Glutamatergic neuron (in vitro differentiated cells): Measurements from ENCODE around the gene TCHP. TPM values are rescaled to one million over a fixed set of nuclear protein-coding genes. Genes with fewer than 3 reads are reported as not detected.

Source experiments
- DNase-seq: peaks from one replicate; pipeline ENCODE4 v3.0.0; 2022
- H3K27ac Mint-ChIP-seq: one replicate; pipeline ENCODE4 v1.8.0; 2020; ENCODE audit warnings: mild to moderate bottlenecking, mixed read lengths, inconsistent platforms; ENCODE audit not compliant: unreplicated experiment
- H3K27me3 Mint-ChIP-seq: one replicate; pipeline ENCODE4 v1.8.0; 2020; ENCODE audit warnings: mild to moderate bottlenecking, moderate library complexity, mixed read lengths, inconsistent platforms; ENCODE audit not compliant: unreplicated experiment
- H3K36me3 Mint-ChIP-seq: one replicate; pipeline ENCODE4 v1.8.0; 2020; ENCODE audit warnings: mild to moderate bottlenecking, mixed read lengths, inconsistent platforms; ENCODE audit not compliant: unreplicated experiment
- H3K4me1 Mint-ChIP-seq: one replicate; pipeline ENCODE4 v1.8.0; 2020; ENCODE audit warnings: mild to moderate bottlenecking, low read depth, mixed read lengths, inconsistent platforms; ENCODE audit not compliant: unreplicated experiment
- H3K4me3 Mint-ChIP-seq: one replicate; pipeline ENCODE4 v1.8.0; 2020; ENCODE audit warnings: mild to moderate bottlenecking, mixed read lengths, inconsistent platforms; ENCODE audit not compliant: unreplicated experiment
- H3K9me3 Mint-ChIP-seq: one replicate; pipeline ENCODE4 v1.8.0; 2020; ENCODE audit warnings: mild to moderate bottlenecking, moderate library complexity, mixed read lengths, inconsistent platforms; ENCODE audit not compliant: unreplicated experiment
- CTCF ChIP-seq: fragments of 200-600 bp; sonication (generic); IDR thresholded peaks from one replicate; pipeline ENCODE4 v1.5.0; 2021; ENCODE audit not compliant: partially characterized antibody, unreplicated experiment
- total RNA-seq: library from RNA; stranded (reverse); fragmentation: NEBNext Ultra II Directional; extraction: Animal tissue kit (Norgen Biotek cat#: 25700); gene quantifications from one replicate; pipeline ENCODE4 v1.2.1, GENCODE V29; 2021; ENCODE audit not compliant: unreplicated experiment

Gene TCHP
- total RNA-seq, 1 donor from 2014 or later: 31.7 TPM

DNA sequence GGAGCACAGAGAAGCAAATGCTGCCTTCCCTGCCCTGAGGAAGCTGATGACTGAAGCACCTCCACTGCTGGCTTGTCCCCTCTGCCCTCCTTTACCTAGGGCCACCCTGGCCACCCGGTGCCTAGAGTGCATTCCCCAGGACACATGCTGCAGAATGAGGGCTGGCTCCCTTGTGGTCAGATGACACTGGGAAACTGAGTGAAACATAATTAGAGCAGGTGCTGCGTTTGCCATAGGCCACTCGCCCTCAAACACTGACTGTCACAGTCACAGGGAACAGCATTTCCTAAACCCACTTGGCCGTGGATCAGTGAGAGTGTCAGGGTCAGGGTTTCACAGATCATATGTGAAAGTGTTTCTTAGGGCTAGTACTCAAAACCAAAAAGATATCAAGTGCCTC is 16.0 kb downstream of the TCHP start:
- no peaks in the 10 kb centered on the region for H3K36me3 Mint-ChIP-seq
- H3K27me3 Mint-ChIP-seq: peaks cover 3% of the 10 kb centered on the region
- DNase-seq: no peak
- H3K4me1 Mint-ChIP-seq: peaks cover 25% of the 10 kb centered on the region
- H3K4me3 Mint-ChIP-seq: no peak overlapping the region
- H3K9me3 Mint-ChIP-seq: peaks cover 5% of the 10 kb centered on the region
- no peak for TF ChIP-seq CTCF
- H3K27ac Mint-ChIP-seq: no peak overlapping the region

DNA sequence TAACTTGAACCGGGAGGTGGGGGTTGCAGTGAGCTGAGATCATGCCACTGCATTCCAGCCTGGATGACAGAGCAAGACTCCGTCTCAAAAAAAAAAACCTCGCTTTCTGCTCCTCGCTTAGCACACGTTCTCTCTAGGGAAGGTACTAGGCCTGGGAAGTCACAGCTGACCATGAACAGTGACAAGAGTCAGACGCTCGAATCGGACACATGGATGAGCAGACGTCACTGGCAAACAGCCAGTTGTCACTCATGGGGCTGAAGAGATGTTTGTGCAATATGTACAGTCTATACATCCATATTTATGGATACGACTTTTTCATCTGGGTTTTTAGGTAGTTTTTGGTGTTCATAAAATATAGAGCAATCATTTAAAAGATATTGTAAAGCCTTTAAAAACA is 19.4 kb downstream of the TCHP start:
- H3K27me3 Mint-ChIP-seq: peaks cover 3% of the 10 kb centered on the region
- H3K9me3 Mint-ChIP-seq: peaks cover 5% of the 10 kb centered on the region
- peak overlapping the region; percentile 91 for H3K27ac Mint-ChIP-seq
- DNase-seq: peak; percentile 41
- H3K4me3 Mint-ChIP-seq: peak overlapping the region; percentile 24
- H3K36me3 Mint-ChIP-seq: no peaks in the 10 kb centered on the region
- H3K4me1 Mint-ChIP-seq: peaks cover 18% of the 10 kb centered on the region
- no peak for TF ChIP-seq CTCF

DNA sequence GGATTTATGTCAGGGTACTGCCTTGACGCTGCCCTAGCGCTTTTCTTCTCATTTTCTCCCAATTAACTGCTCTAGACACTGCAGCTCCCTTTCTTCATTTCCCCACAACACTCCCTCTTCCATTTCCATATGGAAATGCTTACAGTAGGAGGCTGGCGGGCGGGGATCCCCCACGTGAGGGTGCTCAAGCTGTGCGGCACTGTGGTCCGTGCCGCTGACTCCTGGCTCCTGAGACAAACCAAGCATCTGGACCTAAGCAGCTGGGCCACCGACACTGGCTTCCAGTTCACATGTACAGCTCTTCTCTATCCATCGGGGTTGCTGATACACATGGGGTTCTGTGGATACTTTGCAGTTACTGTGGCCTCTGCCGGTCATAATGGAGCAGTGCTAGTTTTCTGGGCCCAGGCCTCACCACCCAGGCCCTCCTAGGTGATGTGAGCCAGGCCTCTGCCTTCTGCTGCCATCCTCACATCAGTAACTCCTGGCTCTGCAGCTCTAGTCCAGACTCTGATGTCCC is 20.2 kb downstream of the TCHP start:
- DNase-seq: peak; percentile 40
- H3K36me3 Mint-ChIP-seq: no peaks in the 10 kb centered on the region
- H3K27ac Mint-ChIP-seq: peak overlapping the region; percentile 91
- peaks cover 7% of the 10 kb centered on the region for H3K27me3 Mint-ChIP-seq
- TF ChIP-seq CTCF: no peak
- H3K4me3 Mint-ChIP-seq: peak overlapping the region; percentile 8
- H3K4me1 Mint-ChIP-seq: peaks cover 23% of the 10 kb centered on the region
- H3K9me3 Mint-ChIP-seq: peaks cover 8% of the 10 kb centered on the region

DNA sequence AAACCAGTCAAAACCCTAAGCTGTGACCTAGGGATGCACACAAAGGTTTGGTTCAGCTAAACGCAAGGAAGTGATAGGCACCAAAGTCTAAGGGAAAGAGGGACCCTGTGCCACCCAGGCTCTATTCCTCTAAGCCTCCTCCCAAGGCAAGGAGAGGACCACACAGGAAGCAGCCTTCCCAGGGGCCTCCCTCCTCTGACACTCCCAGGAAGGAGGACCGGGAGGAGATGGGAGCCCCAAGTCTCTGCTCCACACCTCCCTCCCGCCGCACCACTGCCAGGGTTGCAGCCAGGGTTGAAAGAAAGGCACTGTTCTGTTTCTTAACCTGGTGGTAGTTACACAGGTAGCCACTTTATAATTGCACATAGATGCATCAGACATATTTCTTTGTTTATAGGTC is 21.9 kb downstream of the TCHP start:
- TF ChIP-seq CTCF: no peak
- peaks cover 23% of the 10 kb centered on the region for H3K4me1 Mint-ChIP-seq
- DNase-seq: no peak
- no peak overlapping the region for H3K27ac Mint-ChIP-seq
- peaks cover 6% of the 10 kb centered on the region for H3K27me3 Mint-ChIP-seq
- no peaks in the 10 kb centered on the region for H3K36me3 Mint-ChIP-seq
- H3K4me3 Mint-ChIP-seq: no peak overlapping the region
- peaks cover 8% of the 10 kb centered on the region for H3K9me3 Mint-ChIP-seq

DNA sequence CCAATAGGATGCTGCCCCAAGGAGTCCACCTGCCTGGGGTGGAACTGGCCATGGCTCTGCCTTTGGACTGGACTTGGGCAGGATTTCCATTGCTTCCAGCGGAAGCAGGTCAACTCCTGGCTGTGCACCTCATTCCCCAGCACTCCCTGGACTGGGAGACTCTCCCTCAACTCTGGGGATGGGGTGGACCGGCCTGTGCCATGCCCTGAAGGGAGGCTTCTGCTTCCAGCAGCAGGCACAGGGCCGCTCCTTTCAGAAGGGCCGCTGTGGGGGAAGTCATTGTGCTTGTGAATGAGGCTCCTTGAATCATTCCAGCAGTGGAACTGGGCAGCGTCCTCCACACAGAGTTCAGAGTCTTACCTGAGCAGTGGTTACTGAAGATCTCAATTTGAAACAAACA is 23.0 kb downstream of the TCHP start:
- no peaks in the 10 kb centered on the region for H3K36me3 Mint-ChIP-seq
- peaks cover 9% of the 10 kb centered on the region for H3K27me3 Mint-ChIP-seq
- peaks cover 23% of the 10 kb centered on the region for H3K4me1 Mint-ChIP-seq
- TF ChIP-seq CTCF: no peak
- no peak overlapping the region for H3K4me3 Mint-ChIP-seq
- DNase-seq: no peak
- peaks cover 6% of the 10 kb centered on the region for H3K9me3 Mint-ChIP-seq
- H3K27ac Mint-ChIP-seq: no peak overlapping the region
